NAMALWA (cell line): ENCODE data around the gene BRSK1.

Source experiments
- DNase-seq: peaks from one replicate; pipeline ENCODE4 v3.0.0-alpha.2; 2015; ENCODE audit warnings: low spot score

The BRSK1 gene

DNA sequence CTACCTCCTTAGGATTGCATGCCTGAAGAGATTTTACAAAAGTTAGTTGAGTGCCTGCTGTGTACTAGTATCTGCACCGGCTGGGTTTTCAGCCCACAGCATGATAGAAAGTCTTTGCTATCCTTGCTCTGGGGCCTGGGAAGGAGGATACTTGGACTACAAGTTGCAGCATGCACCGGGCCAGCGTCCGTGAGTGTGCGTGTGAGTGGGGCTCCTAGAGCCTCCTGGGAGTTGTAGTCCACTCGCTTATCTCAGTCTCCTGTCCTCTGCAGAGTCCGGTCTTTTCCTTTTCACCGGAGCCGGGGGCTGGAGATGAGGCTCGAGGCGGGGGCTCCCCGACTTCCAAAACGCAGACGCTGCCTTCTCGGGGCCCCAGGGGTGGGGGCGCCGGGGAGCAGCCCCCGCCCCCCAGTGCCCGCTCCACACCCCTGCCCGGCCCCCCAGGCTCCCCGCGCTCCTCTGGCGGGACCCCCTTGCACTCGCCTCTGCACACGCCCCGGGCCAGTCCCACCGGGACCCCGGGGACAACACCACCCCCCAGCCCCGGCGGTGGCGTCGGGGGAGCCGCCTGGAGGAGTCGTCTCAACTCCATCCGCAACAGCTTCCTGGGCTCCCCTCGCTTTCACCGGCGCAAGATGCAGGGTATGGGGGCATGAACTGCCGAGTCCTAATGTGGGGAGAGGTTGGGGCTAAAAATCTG lies 20.6 kb downstream of the BRSK1 start:
- peak; percentile 65 for DNase-seq

DNA sequence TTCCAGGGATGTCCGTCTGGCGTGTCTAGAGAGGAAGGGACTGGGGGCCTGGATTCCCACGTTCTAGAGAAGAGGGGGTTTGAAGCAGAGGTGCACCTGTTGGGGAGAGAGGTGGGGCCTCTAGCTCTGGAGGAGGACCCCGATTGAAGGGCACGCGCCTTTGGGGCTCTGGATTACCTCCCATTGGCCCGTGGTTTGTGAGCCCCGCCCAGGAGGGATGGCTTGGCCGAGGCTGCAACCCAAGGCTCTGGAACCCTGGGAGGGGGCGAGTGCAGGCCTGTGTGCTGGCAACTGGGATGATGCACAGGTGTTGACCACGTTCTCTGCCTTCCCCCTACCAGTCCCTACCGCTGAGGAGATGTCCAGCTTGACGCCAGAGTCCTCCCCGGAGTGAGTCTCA lies 21.2 kb downstream of the BRSK1 start:
- no peak for DNase-seq

DNA sequence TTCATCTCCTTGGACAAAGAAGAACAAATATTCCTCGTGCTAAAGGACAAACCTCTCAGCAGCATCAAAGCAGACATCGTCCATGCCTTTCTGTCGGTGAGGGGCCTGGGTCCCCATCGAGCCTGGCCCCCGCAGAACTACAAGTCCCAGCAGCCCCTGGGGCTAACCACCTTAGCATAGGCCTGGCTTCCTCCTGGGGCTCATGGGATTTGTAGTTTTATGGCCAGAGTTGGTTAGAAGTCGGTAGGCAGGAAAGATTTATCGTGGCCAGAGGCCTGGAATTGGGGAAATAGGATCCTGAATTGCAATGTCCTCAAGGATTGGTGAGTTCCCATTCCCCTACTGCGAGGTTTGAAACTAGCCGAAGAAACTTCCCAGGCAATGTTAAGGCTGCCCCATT lies 21.7 kb downstream of the BRSK1 start:
- DNase-seq = peak; percentile 75

DNA sequence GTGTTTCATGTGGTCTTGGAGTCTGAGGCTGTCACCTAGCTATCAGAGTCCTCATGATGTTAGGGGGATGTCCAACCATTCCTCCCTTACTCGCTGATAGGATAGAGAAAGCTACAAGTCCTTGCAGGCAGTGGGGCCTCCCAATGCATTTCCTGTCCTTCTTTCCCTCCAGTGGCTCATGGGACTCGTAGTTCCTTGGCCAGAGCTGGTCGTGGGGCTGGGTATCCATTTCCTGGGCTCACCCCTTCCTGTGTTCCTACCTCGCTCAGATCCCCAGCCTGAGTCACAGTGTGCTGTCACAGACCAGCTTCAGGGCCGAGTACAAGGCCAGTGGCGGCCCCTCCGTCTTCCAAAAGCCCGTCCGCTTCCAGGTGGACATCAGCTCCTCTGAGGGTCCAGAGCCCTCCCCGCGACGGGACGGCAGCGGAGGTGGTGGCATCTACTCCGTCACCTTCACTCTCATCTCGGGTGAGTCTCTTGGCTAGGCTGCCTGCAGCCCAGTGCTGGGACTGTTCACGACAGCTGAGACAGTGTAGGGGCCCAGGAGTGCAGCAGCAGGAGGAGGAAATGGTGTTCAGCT lies 22.3 kb downstream of the BRSK1 start:
- DNase-seq = no peak

DNA sequence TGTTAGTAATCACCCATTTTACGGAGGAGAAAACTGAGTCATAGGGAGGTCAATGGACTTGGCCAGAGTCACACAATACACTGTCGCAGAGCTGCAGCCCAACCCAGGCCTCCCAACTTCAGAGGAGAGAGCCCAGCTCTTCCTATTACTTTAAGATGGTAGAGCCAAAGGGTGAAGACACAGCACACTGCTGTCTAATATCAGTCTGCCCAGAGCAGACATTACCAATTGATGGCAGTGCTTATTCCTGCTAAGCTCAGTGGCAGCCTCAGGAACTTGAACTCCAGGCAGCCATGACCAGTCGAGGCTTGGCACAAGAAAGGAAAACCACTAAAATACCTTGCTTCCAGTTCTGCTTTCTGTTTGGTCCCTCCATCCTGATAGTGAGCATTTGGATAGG lies 22.9 kb downstream of the BRSK1 start:
- DNase-seq = no peak

DNA sequence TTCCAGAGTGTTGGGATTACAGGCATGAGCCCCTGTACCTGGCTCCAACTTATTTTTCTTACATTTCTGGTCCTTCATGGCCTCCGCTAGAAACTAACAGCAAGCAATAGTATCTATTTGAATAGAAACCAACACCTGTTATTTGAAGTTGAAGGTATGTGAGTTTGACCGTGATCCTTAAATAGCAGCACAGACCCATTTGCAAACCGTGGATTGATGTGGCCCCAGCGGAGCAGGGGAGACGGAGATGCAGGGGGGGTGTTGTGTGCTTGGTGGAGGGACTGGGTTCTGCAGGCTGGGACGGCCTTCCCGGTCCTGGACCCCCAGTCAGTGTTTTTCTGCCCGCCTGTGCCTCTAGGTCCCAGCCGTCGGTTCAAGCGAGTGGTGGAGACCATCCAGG lies 24.5 kb downstream of the BRSK1 start:
- DNase-seq = no peak

DNA sequence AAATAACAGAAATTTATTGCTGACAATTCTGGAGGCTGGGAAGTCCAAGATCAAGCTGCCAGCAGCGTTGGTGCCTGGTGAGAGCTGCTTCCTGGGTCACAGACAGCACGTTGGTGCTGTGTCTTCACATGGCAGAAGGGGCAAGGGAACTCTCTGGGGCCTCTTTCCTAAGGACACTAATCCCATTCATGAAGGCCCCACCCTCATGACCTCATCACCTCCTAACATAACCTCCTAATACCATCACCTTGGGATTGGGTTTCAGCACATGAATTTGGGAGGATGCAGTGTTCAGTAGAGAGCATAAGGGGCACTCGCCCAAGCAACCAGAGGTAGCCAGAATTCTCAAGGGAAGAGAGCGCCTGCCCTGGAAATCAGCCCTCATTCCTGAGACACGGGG lies 25.7 kb downstream of the BRSK1 start:
- DNase-seq = no peak

DNA sequence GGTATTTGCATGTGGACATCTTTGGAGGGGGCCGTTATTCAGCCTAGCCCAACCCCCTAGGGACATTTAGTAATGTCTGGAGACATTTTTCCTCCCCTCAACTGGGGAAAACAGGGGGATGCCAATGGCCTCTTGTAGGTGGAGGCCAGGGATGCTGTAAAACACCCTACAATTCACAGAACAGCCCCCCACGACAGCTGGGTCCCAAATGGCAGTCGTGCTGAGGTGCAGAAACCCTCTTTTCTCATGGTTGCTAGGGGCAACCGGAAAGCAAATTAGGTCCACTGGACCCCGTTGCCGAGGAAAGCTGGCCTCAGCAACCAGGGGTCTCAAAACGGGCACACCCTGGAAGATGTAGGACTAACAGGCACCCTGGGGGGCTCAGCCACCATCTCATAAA lies 26.7 kb downstream of the BRSK1 start:
- no peak for DNase-seq

DNA sequence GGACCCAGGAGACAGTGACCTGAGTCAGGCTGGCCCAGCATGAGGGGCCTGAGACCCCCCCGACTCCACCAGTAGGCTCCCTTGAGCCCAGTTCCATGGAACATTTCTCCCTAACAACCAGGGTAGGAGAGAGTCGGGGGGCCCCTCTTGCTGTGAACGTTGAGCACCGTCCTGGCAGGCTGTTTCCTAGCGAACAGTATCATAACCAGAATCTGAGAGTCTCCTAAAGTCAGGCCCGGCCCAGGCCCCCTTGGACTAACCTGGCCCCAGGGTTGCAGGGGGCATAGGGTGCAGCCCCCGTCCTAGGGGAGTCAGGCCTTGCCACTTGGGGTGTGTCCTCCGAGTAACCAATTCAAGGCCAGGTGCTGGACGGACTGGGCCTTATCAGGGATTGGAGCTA lies 27.6 kb downstream of the BRSK1 start:
- DNase-seq = no peak

DNA sequence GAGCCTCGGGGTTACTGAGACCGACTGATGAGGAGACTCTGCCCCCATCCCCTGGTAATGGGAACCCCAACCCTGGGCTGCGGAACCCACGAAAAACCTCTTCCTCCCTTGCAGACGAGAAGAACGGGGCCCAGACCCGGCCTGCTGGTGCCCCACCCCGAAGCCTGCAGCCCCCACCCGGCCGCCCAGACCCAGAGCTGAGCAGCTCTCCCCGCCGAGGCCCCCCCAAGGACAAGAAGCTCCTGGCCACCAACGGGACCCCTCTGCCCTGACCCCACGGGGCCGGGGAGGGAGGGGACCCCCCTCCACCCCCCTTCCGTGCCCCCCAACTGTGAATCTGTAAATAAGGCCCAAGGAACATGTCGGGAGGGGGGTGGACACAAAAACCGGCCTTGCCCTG lies 28.0 kb downstream of the BRSK1 start:
- no peak for DNase-seq

DNA sequence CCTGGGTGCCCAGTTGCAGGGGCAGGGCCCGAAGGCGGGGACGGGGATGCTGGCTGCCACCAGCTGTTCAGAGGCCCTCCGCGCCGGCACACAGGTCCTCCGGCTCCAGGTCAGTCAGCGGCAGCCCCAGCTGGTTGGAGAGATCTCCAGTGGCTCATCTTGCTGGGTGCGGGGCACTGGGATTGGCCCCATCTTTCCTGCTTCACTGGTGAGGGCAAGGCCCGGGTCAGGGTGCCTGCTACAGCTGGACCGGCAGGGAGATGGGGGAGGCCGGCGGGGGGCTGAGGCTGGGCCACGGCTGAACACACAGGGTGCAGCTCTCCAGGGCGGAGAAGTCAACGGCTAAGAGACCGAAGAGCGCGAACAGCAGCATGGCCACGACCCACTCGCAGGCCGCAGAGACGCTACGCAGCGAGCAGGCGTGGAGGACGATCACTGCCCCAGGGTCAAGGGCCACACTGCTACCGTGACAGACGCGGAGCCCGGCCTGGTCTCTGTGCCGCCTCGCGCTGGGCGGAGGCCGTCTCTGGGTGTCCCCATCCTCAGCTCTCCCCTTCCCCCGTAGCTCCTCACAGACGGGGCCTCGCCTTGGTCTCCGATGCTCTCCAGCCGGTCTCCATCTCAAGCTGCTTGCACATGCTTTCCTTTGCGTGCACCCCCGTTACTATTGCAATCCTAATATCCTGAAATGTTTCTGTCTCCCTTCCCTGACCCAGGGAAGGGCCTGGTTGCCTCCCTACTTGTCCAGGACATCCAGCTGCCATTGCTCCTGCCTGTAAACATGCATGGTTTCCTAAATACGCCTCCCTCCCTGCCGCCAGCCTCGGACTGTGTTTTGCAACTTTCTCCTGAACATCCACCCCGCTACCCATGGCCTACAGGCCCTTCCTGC lies 29.1 kb downstream of the BRSK1 start:
- DNase-seq = no peak

DNA sequence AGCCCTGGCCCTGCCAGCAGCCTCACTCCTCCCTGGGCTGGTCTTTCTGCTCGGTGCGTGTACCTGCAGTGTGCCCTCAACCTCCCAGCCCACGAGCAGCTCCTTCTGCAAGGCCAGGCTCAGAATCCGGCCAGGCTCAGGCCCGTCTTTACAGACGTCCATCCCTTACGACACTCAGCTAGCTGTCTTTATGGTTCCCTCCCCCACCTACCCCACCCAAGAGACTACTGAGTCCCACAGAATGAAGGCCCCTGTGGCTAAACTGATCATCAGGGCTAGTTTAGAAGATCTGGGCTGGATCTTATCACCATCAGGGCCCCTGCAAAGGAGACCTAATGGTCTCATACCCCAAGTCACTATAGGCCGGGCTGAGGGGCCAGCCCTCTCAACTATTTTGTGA lies 30.6 kb downstream of the BRSK1 start:
- no peak for DNase-seq

DNA sequence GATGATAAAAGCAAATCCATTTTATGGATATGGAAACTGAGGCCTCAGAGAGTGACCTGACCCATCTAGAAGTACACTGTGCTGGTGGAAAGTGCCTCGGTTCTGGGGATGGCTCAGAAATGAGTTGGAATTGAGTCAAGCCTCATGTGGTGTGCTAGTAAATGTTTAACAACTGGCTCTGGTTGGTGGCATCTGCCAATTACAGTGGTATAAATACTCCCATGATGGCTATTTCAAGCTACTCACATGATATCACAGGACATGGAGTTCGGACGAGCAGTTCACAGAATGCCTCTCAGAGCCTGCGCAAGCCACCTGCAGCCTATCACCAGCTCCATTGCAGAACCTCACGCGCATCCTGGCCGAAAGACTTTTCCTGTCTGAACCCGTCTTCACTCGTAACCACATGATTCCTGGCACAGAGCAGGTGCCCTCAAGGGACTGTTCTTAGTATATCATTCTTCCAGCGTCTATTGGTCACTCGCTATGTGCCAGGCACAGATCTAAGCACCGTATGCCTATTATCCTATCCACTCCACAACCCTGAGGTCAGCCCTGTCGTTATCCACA lies 32.2 kb downstream of the BRSK1 start:
- no peak for DNase-seq

DNA sequence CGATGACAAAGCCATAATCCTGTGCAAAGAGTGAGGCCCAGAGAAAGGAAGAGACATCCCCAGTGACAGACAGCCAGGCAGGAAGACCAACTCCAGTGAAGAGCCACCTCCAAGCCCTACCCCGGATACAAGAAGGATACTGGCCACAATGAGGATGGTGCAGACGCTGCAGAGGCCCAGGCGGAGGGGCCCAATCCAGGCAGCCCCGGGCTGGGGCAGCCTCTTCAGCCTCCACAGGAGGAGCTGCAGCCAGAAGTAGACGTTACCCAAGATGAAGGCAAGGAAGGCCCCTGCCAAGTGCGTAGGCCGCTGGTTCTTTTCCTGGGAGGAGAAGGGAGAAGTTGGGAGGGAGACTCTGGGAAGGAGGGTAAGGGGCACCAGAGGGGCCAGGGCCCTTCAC lies 32.8 kb downstream of the BRSK1 start:
- no peak for DNase-seq

DNA sequence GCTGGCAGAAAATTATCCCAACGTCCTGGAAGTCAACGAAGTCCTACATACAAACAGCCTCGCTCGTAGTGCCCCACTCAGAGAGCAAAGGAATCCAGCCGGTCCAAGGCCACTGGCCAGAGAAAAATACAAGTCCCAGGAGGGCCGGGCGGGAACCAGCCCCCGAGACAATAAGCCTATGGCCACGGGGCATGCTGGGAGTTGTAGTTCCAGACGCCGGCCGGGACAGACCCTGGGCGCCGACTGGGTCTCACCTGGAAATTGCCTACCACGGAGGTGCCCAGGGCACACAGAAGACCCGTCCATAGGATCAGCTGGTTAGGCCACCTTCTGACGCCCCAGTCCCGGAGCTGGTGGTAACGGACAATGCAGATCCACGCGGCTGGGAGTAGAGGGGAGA lies 36.0 kb downstream of the BRSK1 start:
- peak; percentile 56 for DNase-seq

DNA sequence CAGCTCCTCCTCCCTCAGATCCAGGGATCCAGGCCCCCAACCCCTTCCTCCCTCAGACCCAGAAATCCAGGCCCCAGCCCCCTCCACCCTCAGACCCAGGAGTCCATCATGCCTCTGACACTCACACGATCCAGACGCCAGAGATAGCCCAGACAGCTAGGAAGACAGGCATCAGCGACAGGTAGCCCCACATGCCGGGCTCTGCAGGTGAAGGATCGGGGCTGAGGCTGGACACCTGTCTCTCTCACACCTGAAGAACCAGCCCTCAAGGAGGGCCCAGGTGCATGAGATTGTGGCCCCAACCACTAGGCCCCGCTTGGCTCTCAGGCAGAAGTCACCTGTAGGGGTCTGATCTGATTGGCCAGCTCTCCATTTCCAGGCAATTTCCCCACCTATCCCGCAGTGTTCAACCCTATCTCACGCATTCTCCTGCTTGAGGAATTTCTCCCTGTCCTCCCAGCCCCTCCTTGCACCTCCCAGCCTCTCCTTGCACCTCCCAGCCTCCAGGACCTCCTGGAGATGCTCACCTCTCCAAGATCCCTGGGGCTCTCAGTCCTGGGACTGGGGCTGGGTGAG lies 37.1 kb downstream of the BRSK1 start:
- DNase-seq = no peak

DNA sequence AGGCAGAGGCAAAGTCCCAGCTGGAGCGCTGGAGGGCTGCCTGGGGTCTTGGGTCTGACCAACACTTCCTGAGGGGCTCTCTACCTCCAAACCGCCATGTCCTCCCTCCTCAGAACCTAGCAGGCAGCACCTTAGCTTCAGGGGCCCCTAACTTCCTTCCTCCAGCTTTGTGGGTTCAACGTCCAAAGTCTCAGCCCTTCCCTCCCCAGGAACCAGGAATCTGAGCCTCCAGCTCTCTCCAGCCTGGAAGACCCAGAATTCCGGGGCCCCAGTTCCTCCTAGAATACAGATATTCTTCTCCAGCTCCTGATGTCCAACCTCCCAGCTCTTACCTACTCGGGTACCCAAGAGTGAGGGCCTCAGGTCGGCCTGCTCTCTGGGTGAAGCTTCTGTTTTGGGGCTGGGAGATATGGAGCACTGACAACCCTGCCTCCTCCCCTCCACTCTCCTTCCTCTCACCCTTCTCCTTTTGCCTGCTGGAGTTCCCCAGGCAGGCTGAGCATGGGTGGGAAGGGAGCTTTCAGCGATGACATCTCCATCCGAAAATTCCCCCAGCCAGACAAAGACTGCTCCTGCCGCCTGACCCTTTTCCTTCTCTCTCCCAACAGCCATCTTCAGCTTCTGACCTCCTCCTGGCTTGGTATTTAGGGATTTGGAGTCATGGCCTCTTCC lies 37.8 kb downstream of the BRSK1 start:
- no peak for DNase-seq

DNA sequence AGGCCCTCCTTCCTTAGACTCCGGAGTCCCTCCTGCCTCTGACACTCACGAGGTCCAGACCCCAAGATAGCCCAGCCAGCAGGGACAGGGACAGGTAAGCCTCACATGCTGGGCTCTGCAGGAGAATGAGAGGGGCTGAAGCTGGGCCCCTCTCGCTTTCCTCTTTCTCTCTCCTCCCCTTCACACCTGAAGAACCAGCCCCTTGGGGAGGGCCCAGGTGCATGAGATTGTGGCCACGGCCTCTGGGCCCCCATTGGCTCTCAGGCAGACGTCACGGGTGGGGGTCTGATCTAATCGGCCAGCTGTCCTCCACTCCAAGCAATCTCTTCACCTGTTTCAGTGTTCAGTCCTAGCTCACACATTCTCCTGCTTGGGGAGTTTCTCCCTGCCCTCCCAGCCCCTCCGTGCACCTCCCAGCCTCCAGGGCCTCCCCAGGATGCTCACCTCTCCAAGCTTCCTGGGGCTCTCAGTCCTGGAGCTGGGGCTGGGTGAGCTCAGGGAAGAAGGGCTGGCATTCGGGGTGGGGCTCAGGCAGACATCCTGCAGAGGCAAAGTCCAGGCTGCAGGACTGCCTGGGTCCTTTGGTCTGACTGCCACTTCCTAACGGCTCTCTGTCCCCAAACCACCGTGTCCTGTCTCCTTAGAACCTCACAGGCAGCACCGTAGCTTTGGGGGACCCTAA lies 38.5 kb downstream of the BRSK1 start:
- DNase-seq = no peak

DNA sequence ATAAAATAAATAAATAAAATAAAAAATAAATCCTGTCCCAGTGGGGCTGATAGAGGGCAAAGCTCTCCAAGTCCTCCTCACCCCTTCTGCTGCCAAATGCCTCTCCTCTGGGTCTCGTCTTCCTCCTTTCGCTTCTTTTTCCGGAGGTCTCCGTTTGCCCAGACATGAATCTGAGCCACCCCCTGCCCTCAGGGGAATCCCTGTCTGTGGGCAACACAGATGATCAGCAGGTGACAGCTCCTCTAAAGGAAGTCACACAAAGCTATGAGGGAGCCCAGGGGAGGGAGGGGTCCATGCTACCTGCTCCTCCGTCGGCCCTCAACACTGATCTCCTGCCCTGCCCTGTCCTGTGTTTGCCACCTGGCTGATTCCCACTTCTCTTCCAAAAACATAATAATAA lies 40.9 kb downstream of the BRSK1 start:
- DNase-seq = no peak

DNA sequence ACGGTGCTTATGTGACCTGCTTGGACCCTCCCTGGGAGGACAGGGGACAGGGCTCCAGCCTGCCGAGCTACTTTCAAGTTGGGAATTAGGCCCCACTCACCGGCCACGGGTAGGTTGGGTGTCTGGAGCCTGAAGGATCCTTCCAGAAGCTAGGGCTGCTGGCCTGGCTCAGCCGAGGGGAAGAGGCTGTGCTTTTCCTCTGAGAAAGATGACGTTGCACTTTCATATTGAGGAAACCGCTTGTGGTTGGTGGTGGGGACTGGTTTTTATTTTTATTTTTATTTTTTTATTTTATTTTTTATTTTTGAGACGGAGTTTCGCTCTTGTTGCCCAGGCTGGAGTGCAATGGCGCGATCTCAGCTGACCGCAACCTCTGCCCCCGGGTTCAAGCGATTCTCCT lies 41.4 kb downstream of the BRSK1 start, which contains the start of gene TMEM150B:
Gene TMEM150B (minus strand): TSS at position 170 of the 400 bp plus-strand sequence. CDS start 4,305 bp downstream, outside the sequence.
- DNase-seq = no peak

DNA sequence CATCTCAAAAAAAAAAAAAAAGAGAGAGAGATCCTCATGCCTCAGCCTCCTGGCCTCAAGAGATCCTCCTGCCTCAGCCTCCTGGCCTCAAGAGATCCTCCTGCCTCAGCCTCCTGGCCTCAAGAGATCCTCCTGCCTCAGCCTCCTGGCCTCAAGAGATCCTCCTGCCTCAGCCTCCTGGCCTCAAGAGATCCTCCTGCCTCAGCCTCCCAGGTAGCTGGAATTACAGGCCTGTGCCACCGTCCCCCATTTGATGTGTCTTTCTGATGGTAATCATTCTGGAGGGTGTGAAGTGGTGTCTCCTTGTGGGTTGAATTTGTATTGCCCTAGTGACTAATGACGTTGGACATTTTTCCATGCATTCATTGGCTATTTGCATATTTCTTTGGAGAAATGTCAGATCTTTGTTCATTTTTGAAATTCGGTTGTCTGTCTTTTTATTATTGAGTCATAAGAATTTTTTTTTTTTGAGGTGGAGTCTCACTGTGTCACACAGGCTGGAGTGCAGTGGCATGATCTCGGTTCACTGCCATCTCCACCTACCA lies 45.0 kb downstream of the BRSK1 start:
- peak; percentile 60 for DNase-seq
